Measurements from ENCODE around the gene PDZD4. TPM values are rescaled to one million over a fixed set of nuclear protein-coding genes. Genes with fewer than 3 reads are reported as not detected.

The PDZD4 gene
- total RNA-seq, 2 experiments from 2014 or later = 0.83 to 1.0 TPM

- CTCF ChIA-PET = no interaction called here
Observed at GRCh38 chrX:153848325-153848724, 18.0 kb upstream of the PDZD4 start.

GRCh38 chrX:153845842-153846241, 15.5 kb upstream of the PDZD4 start:
- intact Hi-C loops (cut with micrococcal nuclease) = no loop called here
- H3K4me1 Mint-ChIP-seq (ENCODE audit: low read depth) = no peaks in the 10 kb centered on the region
- DNase-seq = no peak
- H3K27ac Mint-ChIP-seq = no peak overlapping the region
- CTCF ChIA-PET = no interaction called here
- no peaks in the 10 kb centered on the region for H3K9me3 Mint-ChIP-seq
- no peak overlapping the region for H3K4me3 Mint-ChIP-seq
- no peaks in the 10 kb centered on the region for H3K36me3 Mint-ChIP-seq (ENCODE audit: low read depth)
- no peaks in the 10 kb centered on the region for H3K27me3 Mint-ChIP-seq (ENCODE audit: low read depth)

More at GRCh38 chrX:153848325-153848724, 18.0 kb upstream of the PDZD4 start:
- Mint-ChIP-seq H3K36me3 (ENCODE audit: low read depth) (no peaks in the 10 kb centered on the region), H3K4me3 (no peak overlapping the region), H3K27me3 (ENCODE audit: low read depth) (no peaks in the 10 kb centered on the region), H3K4me1 (ENCODE audit: low read depth) (no peaks in the 10 kb centered on the region), H3K9me3 (no peaks in the 10 kb centered on the region), H3K27ac (no peak overlapping the region)
- no peak for DNase-seq
- intact Hi-C loops (cut with micrococcal nuclease) = no loop called here

- Mint-ChIP-seq H3K4me1 (ENCODE audit: low read depth) (no peaks in the 10 kb centered on the region), H3K9me3 (no peaks in the 10 kb centered on the region), H3K4me3 (no peak overlapping the region), H3K27me3 (ENCODE audit: low read depth) (no peaks in the 10 kb centered on the region), H3K36me3 (ENCODE audit: low read depth) (no peaks in the 10 kb centered on the region), H3K27ac (no peak overlapping the region)
- intact Hi-C loops (cut with micrococcal nuclease) = no loop called here
- CTCF ChIA-PET = no interaction called here
- DNase-seq = no peak
Observed at GRCh38 chrX:153845195-153845594, 14.9 kb upstream of the PDZD4 start.

- CTCF ChIA-PET = no interaction called here
- Mint-ChIP-seq H3K9me3 (no peaks in the 10 kb centered on the region), H3K4me3 (no peak overlapping the region), H3K27me3 (ENCODE audit: low read depth) (no peaks in the 10 kb centered on the region), H3K27ac (no peak overlapping the region), H3K36me3 (ENCODE audit: low read depth) (no peaks in the 10 kb centered on the region), H3K4me1 (ENCODE audit: low read depth) (no peaks in the 10 kb centered on the region)
- intact Hi-C loops (cut with micrococcal nuclease) = no loop called here
- DNase-seq = no peak
Observed at GRCh38 chrX:153844509-153845082, 14.3 kb upstream of the PDZD4 start.

GRCh38 chrX:153836921-153837320, 6.6 kb upstream of the PDZD4 start:
- CTCF ChIA-PET = no interaction called here
- Mint-ChIP-seq H3K9me3 (no peaks in the 10 kb centered on the region), H3K36me3 (ENCODE audit: low read depth) (no peaks in the 10 kb centered on the region), H3K27me3 (ENCODE audit: low read depth) (no peaks in the 10 kb centered on the region), H3K27ac (no peak overlapping the region), H3K4me3 (no peak overlapping the region), H3K4me1 (ENCODE audit: low read depth) (no peaks in the 10 kb centered on the region)
- intact Hi-C loops (cut with micrococcal nuclease) = no loop called here
- DNase-seq = no peak

- intact Hi-C loops (cut with micrococcal nuclease) = no loop called here
- peaks cover 3% of the 10 kb centered on the region for H3K4me1 Mint-ChIP-seq (ENCODE audit: low read depth)
Observed at GRCh38 chrX:153832728-153833127, 2.4 kb upstream of the PDZD4 start.

GRCh38 chrX:153831429-153832150, 1.2 kb upstream of the PDZD4 start:
- CTCF ChIA-PET = no interaction called here
- H3K27ac Mint-ChIP-seq = no peak overlapping the region
- no peaks in the 10 kb centered on the region for H3K9me3 Mint-ChIP-seq
- intact Hi-C loops (cut with micrococcal nuclease) = no loop called here
- H3K36me3 Mint-ChIP-seq (ENCODE audit: low read depth) = no peaks in the 10 kb centered on the region
- peak overlapping the region; percentile 41 for H3K4me3 Mint-ChIP-seq
- H3K4me1 Mint-ChIP-seq (ENCODE audit: low read depth) = peaks cover 6% of the 10 kb centered on the region
- DNase-seq = no peak
- no peaks in the 10 kb centered on the region for H3K27me3 Mint-ChIP-seq (ENCODE audit: low read depth)

More at GRCh38 chrX:153832728-153833127, 2.4 kb upstream of the PDZD4 start:
- H3K9me3 Mint-ChIP-seq = no peaks in the 10 kb centered on the region
- no peaks in the 10 kb centered on the region for H3K36me3 Mint-ChIP-seq (ENCODE audit: low read depth)
- no peaks in the 10 kb centered on the region for H3K27me3 Mint-ChIP-seq (ENCODE audit: low read depth)
- no peak overlapping the region for H3K27ac Mint-ChIP-seq
- no peak overlapping the region for H3K4me3 Mint-ChIP-seq
- no peak for DNase-seq
- CTCF ChIA-PET = interaction anchor here (0.6 kb wide), 2 partner anchors 134 to 371 kb away, joined by 3 read pairs; no protein-coding TSS in a partner anchor

- intact Hi-C loops (cut with micrococcal nuclease) = no loop called here
- Mint-ChIP-seq H3K9me3 (no peaks in the 10 kb centered on the region), H3K4me3 (peak overlapping the region; percentile 21), H3K27ac (no peak overlapping the region), H3K36me3 (ENCODE audit: low read depth) (no peaks in the 10 kb centered on the region), H3K27me3 (ENCODE audit: low read depth) (no peaks in the 10 kb centered on the region), H3K4me1 (ENCODE audit: low read depth) (peaks cover 6% of the 10 kb centered on the region)
- no peak for DNase-seq
- CTCF ChIA-PET = no interaction called here
Observed at GRCh38 chrX:153830640-153831428, 490 bp upstream of the PDZD4 start.

- Mint-ChIP-seq H3K27me3 (ENCODE audit: low read depth) (no peaks in the 10 kb centered on the region), H3K4me1 (ENCODE audit: low read depth) (peaks cover 6% of the 10 kb centered on the region), H3K36me3 (ENCODE audit: low read depth) (no peaks in the 10 kb centered on the region), H3K4me3 (peak overlapping the region; percentile 41), H3K9me3 (no peaks in the 10 kb centered on the region), H3K27ac (no peak overlapping the region)
- no peak for DNase-seq
- CTCF ChIA-PET = no interaction called here
- intact Hi-C loops (cut with micrococcal nuclease) = no loop called here
Observed at GRCh38 chrX:153829549-153829798, 870 bp downstream of the PDZD4 start.

GRCh38 chrX:153828723-153829548, 1.4 kb downstream of the PDZD4 start:
- H3K27me3 Mint-ChIP-seq (ENCODE audit: low read depth) = no peaks in the 10 kb centered on the region
- intact Hi-C loops (cut with micrococcal nuclease) = no loop called here
- peaks cover 6% of the 10 kb centered on the region for H3K4me1 Mint-ChIP-seq (ENCODE audit: low read depth)
- no peak overlapping the region for H3K27ac Mint-ChIP-seq
- H3K4me3 Mint-ChIP-seq = peak overlapping the region; percentile 41
- H3K36me3 Mint-ChIP-seq (ENCODE audit: low read depth) = no peaks in the 10 kb centered on the region
- H3K9me3 Mint-ChIP-seq = no peaks in the 10 kb centered on the region
- DNase-seq = no peak
- CTCF ChIA-PET = no interaction called here

GRCh38 chrX:153828308-153828707, 2.0 kb downstream of the PDZD4 start:
- intact Hi-C loops (cut with micrococcal nuclease) = no loop called here
- no peak overlapping the region for H3K27ac Mint-ChIP-seq
- no peak for DNase-seq

GRCh38 chrX:153827903-153828302, 2.4 kb downstream of the PDZD4 start:
- Mint-ChIP-seq H3K4me3 (no peak overlapping the region), H3K36me3 (ENCODE audit: low read depth) (no peaks in the 10 kb centered on the region), H3K27ac (no peak overlapping the region), H3K4me1 (ENCODE audit: low read depth) (peaks cover 9% of the 10 kb centered on the region), H3K27me3 (ENCODE audit: low read depth) (no peaks in the 10 kb centered on the region), H3K9me3 (no peaks in the 10 kb centered on the region)
- intact Hi-C loops (cut with micrococcal nuclease) = no loop called here
- DNase-seq = no peak
- CTCF ChIA-PET = no interaction called here

More at GRCh38 chrX:153828308-153828707, 2.0 kb downstream of the PDZD4 start:
- no peaks in the 10 kb centered on the region for H3K27me3 Mint-ChIP-seq (ENCODE audit: low read depth)
- H3K4me1 Mint-ChIP-seq (ENCODE audit: low read depth) = peaks cover 9% of the 10 kb centered on the region
- CTCF ChIA-PET = no interaction called here
- no peaks in the 10 kb centered on the region for H3K9me3 Mint-ChIP-seq
- H3K4me3 Mint-ChIP-seq = no peak overlapping the region
- H3K36me3 Mint-ChIP-seq (ENCODE audit: low read depth) = no peaks in the 10 kb centered on the region
